DOHH2 (cell line): ENCODE results near the gene LRRC75B.
"Not testable (repeated sequence)": the region's sequence is repeated elsewhere in the genome, so short reads cannot be mapped to it uniquely, and the experiment has no call there.

Source experiments
- CTCF ChIP-seq: fragments of 200-600 bp; sonication (generic); IDR thresholded peaks from one replicate; pipeline ENCODE4 v1.5.1; 2014; ENCODE audit warnings: antibody characterized with exemption, mild to moderate bottlenecking, low read depth, low read length; ENCODE audit not compliant: poor library complexity, severe bottlenecking
- EZH2phosphoT487 ChIP-seq: fragments of 200-600 bp; sonication (generic); IDR thresholded peaks from 2 replicates; pipeline ENCODE4 v1.6.1; 2017; ENCODE audit warnings: borderline replicate concordance, mild to moderate bottlenecking, antibody characterized with exemption, low read length, moderate library complexity, mixed read lengths

- not testable (repeated sequence) for TF ChIP-seq CTCF, EZH2phosphoT487
These were observed 17.0 kb upstream of the LRRC75B start for GRCh38 chr22:24609888-24610287.
